ENCODE results near the gene HSD11B2. TPM values are rescaled to one million over a fixed set of nuclear protein-coding genes. Genes with fewer than 3 reads are reported as not detected.

Gene HSD11B2
- total RNA-seq, 2 experiments from 2014 or later = 1.3 to 1.9 TPM

DNA sequence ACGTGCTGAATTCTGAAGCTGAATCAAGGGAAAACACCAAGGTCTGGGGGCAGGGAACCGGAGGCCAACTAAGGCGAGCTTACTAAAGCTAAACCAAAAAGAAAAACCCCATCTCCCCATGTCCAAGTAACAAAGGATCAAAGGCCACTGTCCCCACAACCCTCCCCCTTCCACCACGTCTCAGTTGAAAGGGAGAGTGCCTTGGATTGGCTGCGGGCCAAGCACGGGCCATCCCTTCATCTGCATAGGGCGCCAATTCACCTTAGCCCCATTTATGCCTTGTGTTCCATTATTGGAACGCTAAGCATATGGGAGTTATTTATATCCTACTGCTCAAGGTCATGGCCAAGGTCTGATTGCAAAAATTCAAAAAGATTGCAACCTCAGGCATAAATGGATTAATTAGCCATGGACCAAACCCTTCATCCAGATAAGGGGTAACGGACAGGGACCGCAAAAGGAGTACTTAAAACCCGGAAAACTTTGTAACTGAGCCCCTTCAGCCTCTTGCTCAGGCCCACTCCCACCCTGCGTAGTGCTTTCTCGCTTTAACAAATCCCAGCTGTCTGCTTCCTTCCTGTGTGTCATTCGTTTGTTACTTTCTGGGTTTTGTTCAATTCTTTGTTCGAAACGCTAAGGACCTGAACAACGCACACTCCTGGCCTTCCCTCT, 50.8 kb downstream of the HSD11B2 start:
- CTCF ChIA-PET = interaction anchor here (0.6 to 2.6 kb wide), 23 partner anchors 9 to 532 kb away, joined by 3 to 20 read pairs (median 5); partner anchors contain the start of genes C16orf86, ENKD1 and RIPOR1
- POLR2A ChIA-PET = interaction anchor here (0.6 to 1.1 kb wide), 5 partner anchors 42 to 652 kb away, joined by 3 read pairs; partner anchors contain the start of genes GFOD2 and PSMB10

DNA sequence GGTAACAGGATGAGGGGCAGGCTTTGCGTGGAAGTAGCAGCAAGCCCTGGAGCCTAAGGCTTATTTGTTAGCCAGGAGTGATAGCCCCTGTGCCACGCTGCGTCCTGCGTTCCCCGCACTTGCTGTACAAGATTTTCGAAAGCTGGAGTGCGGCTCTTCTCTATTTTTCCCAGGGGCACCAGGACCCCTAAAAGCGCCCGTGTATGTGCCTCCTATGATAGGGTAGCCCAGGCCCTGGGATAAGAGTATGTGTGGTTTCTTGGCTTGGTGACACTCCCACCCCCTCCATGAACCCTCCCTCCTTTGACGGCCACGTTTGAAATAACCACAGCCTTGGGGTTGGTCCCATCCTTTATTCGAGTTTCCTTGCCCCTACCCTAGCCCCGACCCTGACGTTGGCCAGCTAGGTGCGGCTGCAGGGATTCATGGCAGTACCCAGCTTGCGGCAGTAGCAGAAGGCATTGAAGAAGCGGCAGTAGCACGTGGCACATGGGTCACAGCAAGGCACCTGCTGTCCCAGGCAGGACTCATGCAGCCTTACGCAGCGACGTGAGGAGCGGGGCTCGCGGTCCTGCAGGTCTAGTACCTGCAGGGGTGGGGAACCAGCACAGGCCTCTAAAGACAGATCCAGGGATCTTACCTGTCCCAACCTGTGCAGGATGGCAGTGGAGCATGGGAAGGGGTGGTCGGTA, 51.5 kb downstream of the HSD11B2 start:
- ChIA-PET POLR2A (interaction anchor here (0.6 to 1.0 kb wide), 2 partner anchors 22 to 81 kb away, joined by 4 to 5 read pairs; no protein-coding TSS in a partner anchor), CTCF (interaction anchor here (0.6 to 2.6 kb wide), 11 partner anchors 8 to 202 kb away, joined by 3 to 15 read pairs (median 5); partner anchors contain the start of gene RIPOR1)

DNA sequence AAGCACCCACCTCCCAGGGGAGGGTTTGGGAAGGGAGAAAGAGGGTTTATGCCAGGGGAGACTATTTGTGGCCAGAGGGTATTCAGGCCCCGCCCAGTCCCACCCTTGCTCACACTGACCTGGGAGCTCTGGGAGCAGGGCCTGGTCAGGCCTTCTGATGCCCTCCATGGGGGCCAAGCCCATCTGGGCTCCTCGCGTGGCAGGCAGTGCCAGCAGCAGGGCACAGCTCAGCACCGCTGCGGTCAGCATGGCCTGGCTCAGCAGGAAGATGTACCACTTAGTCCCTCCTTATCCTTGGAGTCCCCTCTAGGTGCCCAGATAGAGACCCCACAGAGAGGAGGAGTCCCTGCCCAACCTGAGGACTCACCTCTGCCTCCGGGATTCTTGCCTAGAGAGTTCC, 52.2 kb downstream of the HSD11B2 start, which contains the start of gene AGRP:
AGRP (minus strand) TSS at position 398 of the 400 bp plus-strand sequence; CDS start at position 249, 149 bp downstream.
- POLR2A ChIA-PET = interaction anchor here (1.0 kb wide), 1 partner anchor 80 kb away, joined by 4 read pairs; no protein-coding TSS in a partner anchor
- CTCF ChIA-PET = interaction anchor here (0.6 to 2.6 kb wide), 5 partner anchors 9 to 203 kb away, joined by 3 to 15 read pairs (median 5); partner anchors contain the start of gene RIPOR1

DNA sequence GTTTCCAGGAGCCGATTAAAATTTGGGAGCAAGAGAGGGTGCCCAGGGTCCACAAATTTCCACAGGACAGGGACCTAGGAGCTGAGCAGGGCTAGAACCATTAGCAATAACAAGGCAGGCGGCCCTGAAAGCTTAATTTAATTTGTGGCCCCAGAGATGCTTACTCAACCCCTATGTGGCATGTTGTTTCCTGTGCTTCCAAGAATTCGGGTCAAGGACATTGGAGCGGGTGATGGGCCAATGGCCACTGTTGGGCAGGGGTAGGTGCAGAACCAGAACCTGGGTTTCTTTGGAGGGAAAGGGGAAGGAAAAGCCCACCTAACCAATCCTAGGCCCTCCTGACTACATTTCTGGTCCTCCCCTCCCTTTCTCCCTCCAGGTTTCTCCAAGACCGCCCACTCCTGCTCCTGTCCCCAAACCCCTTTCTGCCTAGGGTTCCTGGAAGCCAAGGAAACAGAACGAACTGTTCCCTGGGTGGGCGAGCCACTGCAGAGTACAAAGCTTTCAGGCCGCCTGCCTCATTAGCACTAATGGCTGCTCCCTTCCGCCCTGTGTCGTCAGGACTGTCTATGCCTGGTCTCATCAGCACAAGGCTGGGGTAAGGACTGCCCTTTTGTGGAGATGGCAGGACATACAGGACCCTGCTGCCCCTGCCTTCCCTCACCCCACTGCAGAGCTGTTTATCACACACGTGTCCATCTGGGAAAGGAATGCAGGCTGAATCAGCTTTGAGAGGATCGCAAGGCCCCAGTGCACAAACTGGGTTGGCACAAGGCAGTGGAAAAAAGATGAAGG, 53.0 kb downstream of the HSD11B2 start:
- ChIA-PET POLR2A (no interaction called here), CTCF (interaction anchor here (1.4 to 2.6 kb wide), 2 partner anchors 30 to 64 kb away, joined by 4 to 7 read pairs; no protein-coding TSS in a partner anchor)

DNA sequence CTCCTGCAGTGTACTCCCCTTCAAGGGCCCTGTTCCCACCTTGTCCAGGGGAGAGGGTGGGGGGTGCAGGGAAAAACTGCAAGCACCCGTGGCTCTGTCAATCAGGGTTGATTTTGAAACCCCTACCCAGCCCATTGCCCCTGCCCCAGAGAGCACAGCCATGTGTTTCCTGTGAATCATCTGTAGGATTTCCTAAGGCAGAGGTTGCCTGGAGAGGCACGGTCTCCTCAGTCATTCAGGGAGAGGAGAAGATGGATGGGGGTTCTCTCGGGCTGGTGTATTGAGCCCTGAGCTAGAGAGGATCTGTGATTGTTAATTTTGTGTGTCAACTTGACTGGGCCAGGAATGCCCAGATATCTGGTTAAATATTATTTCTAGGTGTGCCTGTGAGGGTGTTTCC, 55.9 kb downstream of the HSD11B2 start:
- POLR2A ChIA-PET = no interaction called here
- CTCF ChIA-PET = interaction anchor here (0.8 to 2.6 kb wide), 2 partner anchors 28 to 36 kb away, joined by 3 to 7 read pairs; no protein-coding TSS in a partner anchor

Other genes with a start within 250 kb of the HSD11B2 start
- gene MATCAP1, start 247.2 kb upstream of the HSD11B2 start, total RNA-seq = 10 to 100 TPM; 18.6 to 22.4 TPM
- gene EXOC3L1, start 241.0 kb upstream of the HSD11B2 start, total RNA-seq = under 1 TPM in 1 of 2 experiments, not detected in 1; 0.19 TPM
- gene E2F4, start 239.0 kb upstream of the HSD11B2 start, total RNA-seq = 100 to 1,000 TPM; 146 to 151 TPM
- 1 to 10 TPM; 5.5 to 5.8 TPM for gene ELMO3, start 232.0 kb upstream of the HSD11B2 start, total RNA-seq
- gene TMEM208, start 204.0 kb upstream of the HSD11B2 start, total RNA-seq = 10 to 100 TPM; 61.2 to 61.7 TPM
- gene FHOD1, start 183.6 kb upstream of the HSD11B2 start, total RNA-seq = 100 to 1,000 TPM; 113 to 118 TPM
- 1 to 10 TPM; 6.7 to 7.8 TPM for gene SLC9A5, start 182.1 kb upstream of the HSD11B2 start, total RNA-seq
- gene PLEKHG4, start 151.6 kb upstream of the HSD11B2 start, total RNA-seq = 10 to 100 TPM; 25.8 to 26.1 TPM
- gene KCTD19, start 104.4 kb upstream of the HSD11B2 start, total RNA-seq = 1 to 10 TPM; 1.4 to 1.5 TPM
- 1 to 10 TPM in 1 of 2 experiments, under 1 TPM in 1; 0.55 to 1.1 TPM for gene LRRC36, start 104.3 kb upstream of the HSD11B2 start, total RNA-seq
- gene TPPP3, start 37.6 kb upstream of the HSD11B2 start, total RNA-seq = not detected
- 1 to 10 TPM; 1.0 to 1.1 TPM for gene ZDHHC1, start 14.6 kb upstream of the HSD11B2 start, total RNA-seq
- gene ATP6V0D1, start 50.0 kb downstream of the HSD11B2 start, total RNA-seq = 10 to 100 TPM; 42.2 to 45.0 TPM
- under 1 TPM in 1 of 2 experiments, not detected in 1; 0.25 TPM for gene AGRP, start 52.4 kb downstream of the HSD11B2 start, total RNA-seq
- 10 to 100 TPM; 23.4 to 30.9 TPM for gene RIPOR1, start 97.7 kb downstream of the HSD11B2 start, total RNA-seq
- gene CTCF, start 131.4 kb downstream of the HSD11B2 start, total RNA-seq = 10 to 100 TPM; 54.2 to 55.1 TPM
- 100 to 1,000 TPM; 124 to 130 TPM for gene CARMIL2, start 214.0 kb downstream of the HSD11B2 start, total RNA-seq
- 10 to 100 TPM; 75.8 to 78.5 TPM for gene ACD, start 229.1 kb downstream of the HSD11B2 start, total RNA-seq
- gene PARD6A, start 229.8 kb downstream of the HSD11B2 start, total RNA-seq = 10 to 100 TPM; 17.4 to 18.3 TPM
- gene ENKD1, start 235.6 kb downstream of the HSD11B2 start, total RNA-seq = 10 to 100 TPM; 15.0 to 17.0 TPM
- gene C16orf86, start 235.7 kb downstream of the HSD11B2 start, total RNA-seq = 1 to 10 TPM; 1.7 to 2.0 TPM

Measured in activated CD8-positive, alpha-beta memory T cell treated with anti-CD3 and anti-CD28 coated beads for 36 hours (primary cell).